Uterus (tissue), 4 donors: ENCODE data around the gene PARP1. TPM values are rescaled to one million over a fixed set of nuclear protein-coding genes. Genes with fewer than 3 reads are reported as not detected.

Experiments used
- DNase-seq, 2 donors: peaks; one replicate each; pipeline ENCODE4 v3.0.0-alpha.2; 2019 to 2020
- H3K27ac ChIP-seq, 2 donors: fragments of 200-600 bp; sonication (generic); 1 replicate in 1 of 2; 2 replicates in 1 of 2; pipeline ENCODE4 v1.5.1; 2016 to 2018
- H3K27me3 ChIP-seq, 2 donors: fragments of 200-600 bp; sonication (generic); one replicate each; pipeline ENCODE4 v1.5.1; 2018 to 2019; ENCODE audit warnings: control low read depth in 1 of 2
- H3K36me3 ChIP-seq, 2 donors: fragments of 200-600 bp; sonication (generic); one replicate each; pipeline ENCODE4 v1.5.1; 2019; ENCODE audit warnings: control low read depth in 1 of 2
- H3K4me1 ChIP-seq, 2 donors: fragments of 200-600 bp; sonication (generic); one replicate each; pipeline ENCODE4 v1.5.1; 2018 to 2019; ENCODE audit warnings: control low read depth in 1 of 2
- H3K4me3 ChIP-seq, 2 donors: fragments of 200-600 bp; sonication (generic); 1 replicate in 1 of 2; 2 replicates in 1 of 2; pipeline ENCODE4 v1.5.1; 2018 to 2019; ENCODE audit warnings: mild to moderate bottlenecking in 1 of 2
- H3K9me3 ChIP-seq, 2 donors: fragments of 200-600 bp; sonication (generic); one replicate each; pipeline ENCODE4 v1.5.1; 2019; ENCODE audit warnings: control low read depth in 1 of 2
- CTCF ChIP-seq, 4 experiments: fragments of 200-600 bp in 2 of 4; fragments of 450-650 bp in 2 of 4; sonication (generic) in 2 of 4; IDR thresholded peaks; one replicate each; pipeline ENCODE4 v1.5.1; 2016 to 2019; ENCODE audit warnings: antibody characterized with exemption in 4 of 4, mild to moderate bottlenecking in 2 of 4, moderate library complexity in 1 of 4
- POLR2A ChIP-seq, 2 donors: fragments of 450-650 bp; IDR thresholded peaks; one replicate each; pipeline ENCODE4 v1.6.1; 2016; ENCODE audit warnings: antibody characterized with exemption in 2 of 2, mild to moderate bottlenecking in 1 of 2, moderate library complexity in 1 of 2
- intact Hi-C: fragments of 100-400 bp; cut with DNase I; formaldehyde crosslinking; loops from one replicate; pipeline ENCODE4 v1.15.1; 2023; ENCODE audit warnings: low total_unique reads
- total RNA-seq, 4 donors: library from RNA; depleted of rRNA in 3 of 4; stranded (reverse); fragments of >200 nt in 3 of 4; gene quantifications; one replicate each; pipeline versions ENCODE4 v1.1.0 to v1.2.4, GENCODE V29; 2014 to 2023
- donor health status: DM: yes; HTN: yes; CAD: no.

PARP1 gene
- total RNA-seq, 4 donors from 2014 or later: 17.1 to 147 (median 33.8) TPM

GRCh38 chr1:226332947-226333346 lies 74.9 kb downstream of the PARP1 start:
- no peaks in the 10 kb centered on the region for H3K27me3 ChIP-seq
- no peaks in the 10 kb centered on the region for H3K36me3 ChIP-seq
- no peak for TF ChIP-seq CTCF (IDR thresholded peaks at IDR 0.05)
- no peak for TF ChIP-seq POLR2A (IDR thresholded peaks at IDR 0.05)
- no peaks in the 10 kb centered on the region for H3K9me3 ChIP-seq
- no peak for DNase-seq
- no peaks in the 10 kb centered on the region for H3K4me1 ChIP-seq
- intact Hi-C loops: no loop called here
- H3K27ac ChIP-seq: no peak overlapping the region
- H3K4me3 ChIP-seq: no peak overlapping the region

- intact Hi-C loops: no loop called here
- Histone ChIP-seq H3K4me3 (no peak overlapping the region), H3K4me1 (no peaks in the 10 kb centered on the region), H3K27ac (no peak overlapping the region), H3K36me3 (no peaks in the 10 kb centered on the region), H3K27me3 (no peaks in the 10 kb centered on the region), H3K9me3 (no peaks in the 10 kb centered on the region)
- TF ChIP-seq CTCF (IDR thresholded peaks at IDR 0.05) (no peak), POLR2A (IDR thresholded peaks at IDR 0.05) (no peak)
- no peak for DNase-seq
Measured at GRCh38 chr1:226329237-226329636, 78.7 kb downstream of the PARP1 start.

- intact Hi-C loops: no loop called here
- no peak overlapping the region for H3K4me3 ChIP-seq
- H3K27ac ChIP-seq: no peak overlapping the region
- TF ChIP-seq CTCF (IDR thresholded peaks at IDR 0.05) (no peak), POLR2A (IDR thresholded peaks at IDR 0.05) (no peak)
- H3K27me3 ChIP-seq: no peaks in the 10 kb centered on the region
- DNase-seq: no peak
- H3K36me3 ChIP-seq: no peaks in the 10 kb centered on the region
- no peaks in the 10 kb centered on the region for H3K4me1 ChIP-seq
- no peaks in the 10 kb centered on the region for H3K9me3 ChIP-seq
Measured at GRCh38 chr1:226327761-226328162, 80.1 kb downstream of the PARP1 start.

- no peaks in the 10 kb centered on the region for H3K4me1 ChIP-seq
- H3K36me3 ChIP-seq: no peaks in the 10 kb centered on the region
- H3K4me3 ChIP-seq: no peak overlapping the region
- TF ChIP-seq POLR2A (IDR thresholded peaks at IDR 0.05) (no peak), CTCF (IDR thresholded peaks at IDR 0.05) (no peak)
- DNase-seq: no peak
- no peaks in the 10 kb centered on the region for H3K27me3 ChIP-seq
- H3K27ac ChIP-seq: no peak overlapping the region
- no peaks in the 10 kb centered on the region for H3K9me3 ChIP-seq
- intact Hi-C loops: no loop called here
Measured at GRCh38 chr1:226325178-226325577, 82.7 kb downstream of the PARP1 start.

GRCh38 chr1:226324479-226324878 lies 83.4 kb downstream of the PARP1 start:
- no peak overlapping the region for H3K4me3 ChIP-seq
- no peaks in the 10 kb centered on the region for H3K9me3 ChIP-seq
- DNase-seq: no peak
- H3K4me1 ChIP-seq: no peaks in the 10 kb centered on the region
- intact Hi-C loops: no loop called here
- TF ChIP-seq CTCF (IDR thresholded peaks at IDR 0.05) (no peak), POLR2A (IDR thresholded peaks at IDR 0.05) (no peak)
- H3K36me3 ChIP-seq: no peaks in the 10 kb centered on the region
- no peaks in the 10 kb centered on the region for H3K27me3 ChIP-seq
- no peak overlapping the region for H3K27ac ChIP-seq
